ENCODE measurements around the gene MTFR1L.

Gene MTFR1L

GRCh38 chr1:25787760-25788166, 32.0 kb upstream of the MTFR1L start:
- in situ Hi-C loops (cut with MboI; ENCODE audit: low sequenced_read_pairs), result no loop called here

- in situ Hi-C loops (cut with MboI; ENCODE audit: low sequenced_read_pairs), result no loop called here
Measured at GRCh38 chr1:25790472-25790871, 29.3 kb upstream of the MTFR1L start.

DNA sequence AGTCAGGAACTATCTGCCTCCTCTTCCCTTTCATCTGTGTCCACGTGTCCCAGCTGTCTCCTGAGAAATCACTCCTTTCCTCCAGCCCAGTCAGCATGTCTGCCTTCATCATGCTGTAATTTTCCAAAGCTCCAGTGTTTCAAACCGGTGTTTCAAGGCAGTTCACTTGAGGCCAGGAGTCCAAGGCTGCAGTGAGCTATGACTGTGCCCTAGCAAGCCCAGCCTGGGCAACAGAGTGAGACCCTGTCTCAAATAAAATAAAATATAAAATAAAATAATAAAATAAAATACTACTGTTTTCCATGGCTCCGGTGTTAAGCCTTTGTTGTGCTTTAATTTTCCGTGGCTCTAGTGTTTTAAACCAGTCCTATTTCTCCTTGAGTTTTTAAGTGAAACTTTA, 27.6 kb upstream of the MTFR1L start:
- in situ Hi-C loops (cut with MboI; ENCODE audit: low sequenced_read_pairs), result no loop called here

- in situ Hi-C loops (cut with MboI; ENCODE audit: low sequenced_read_pairs), result no loop called here
Measured at GRCh38 chr1:25793585-25794170, 26.1 kb upstream of the MTFR1L start.

DNA sequence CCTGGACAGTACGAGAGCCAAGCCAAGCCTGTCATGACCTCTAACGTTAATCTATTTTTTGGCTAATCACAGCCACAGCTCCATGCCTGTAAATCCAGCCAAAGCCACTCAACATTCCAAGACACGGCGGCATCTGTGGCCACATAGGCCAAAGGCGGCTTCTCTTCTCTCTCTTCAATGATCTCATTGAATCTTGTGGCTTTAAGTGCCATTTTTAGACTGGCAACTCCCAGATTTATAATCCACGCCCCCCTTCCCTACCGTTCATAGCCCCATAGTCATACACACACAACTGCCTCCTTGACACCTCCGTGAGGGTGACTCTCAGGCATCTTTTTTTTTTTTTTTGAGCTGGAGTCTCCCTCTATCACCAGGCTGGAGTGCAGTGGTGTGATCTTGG, 25.4 kb upstream of the MTFR1L start:
- in situ Hi-C loops (cut with MboI; ENCODE audit: low sequenced_read_pairs), result no loop called here

- in situ Hi-C loops (cut with MboI; ENCODE audit: low sequenced_read_pairs), result no loop called here
Measured at GRCh38 chr1:25795211-25795610, 24.5 kb upstream of the MTFR1L start.

DNA sequence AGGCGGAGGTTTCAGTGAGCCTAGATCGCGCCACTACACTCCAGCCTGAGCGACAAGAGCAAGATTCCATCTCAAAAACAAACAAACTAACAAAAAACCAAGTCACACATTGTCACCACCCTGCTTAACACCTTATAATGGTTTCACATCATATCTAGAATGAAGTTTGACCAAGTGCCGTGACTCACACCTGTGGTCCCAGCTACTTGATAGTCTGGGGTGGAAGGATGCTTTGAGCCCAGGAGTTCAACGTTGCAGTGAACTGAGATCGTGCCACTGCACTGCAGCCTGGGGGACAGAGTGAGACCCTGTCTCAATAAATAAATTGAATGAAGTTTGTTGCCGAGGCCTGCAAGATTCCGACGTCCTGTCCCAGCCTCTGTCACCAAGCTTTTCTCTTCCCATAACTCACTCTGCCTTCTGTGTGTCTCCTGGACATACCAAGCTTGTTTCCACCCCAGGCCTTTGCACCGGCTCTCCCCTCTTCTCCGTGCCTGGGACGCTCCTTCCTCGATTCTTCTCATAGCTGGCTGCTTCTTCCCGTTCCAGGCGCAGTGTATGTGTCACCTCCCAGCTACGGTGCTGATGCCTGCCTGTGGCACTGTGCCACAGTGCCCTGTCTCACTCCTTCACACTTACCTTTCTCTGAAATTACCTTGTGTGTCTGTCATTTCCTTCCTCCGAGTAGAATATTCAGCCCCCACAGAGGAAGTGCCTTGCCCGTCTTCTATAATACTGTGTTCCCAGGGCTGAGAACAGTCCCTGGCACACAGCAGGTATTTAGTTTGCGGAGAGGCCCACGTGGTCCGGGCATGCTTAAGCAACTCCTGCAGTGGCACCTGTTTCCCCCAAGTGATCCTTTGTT, 23.6 kb upstream of the MTFR1L start:
- in situ Hi-C loops (cut with MboI; ENCODE audit: low sequenced_read_pairs), result no loop called here

DNA sequence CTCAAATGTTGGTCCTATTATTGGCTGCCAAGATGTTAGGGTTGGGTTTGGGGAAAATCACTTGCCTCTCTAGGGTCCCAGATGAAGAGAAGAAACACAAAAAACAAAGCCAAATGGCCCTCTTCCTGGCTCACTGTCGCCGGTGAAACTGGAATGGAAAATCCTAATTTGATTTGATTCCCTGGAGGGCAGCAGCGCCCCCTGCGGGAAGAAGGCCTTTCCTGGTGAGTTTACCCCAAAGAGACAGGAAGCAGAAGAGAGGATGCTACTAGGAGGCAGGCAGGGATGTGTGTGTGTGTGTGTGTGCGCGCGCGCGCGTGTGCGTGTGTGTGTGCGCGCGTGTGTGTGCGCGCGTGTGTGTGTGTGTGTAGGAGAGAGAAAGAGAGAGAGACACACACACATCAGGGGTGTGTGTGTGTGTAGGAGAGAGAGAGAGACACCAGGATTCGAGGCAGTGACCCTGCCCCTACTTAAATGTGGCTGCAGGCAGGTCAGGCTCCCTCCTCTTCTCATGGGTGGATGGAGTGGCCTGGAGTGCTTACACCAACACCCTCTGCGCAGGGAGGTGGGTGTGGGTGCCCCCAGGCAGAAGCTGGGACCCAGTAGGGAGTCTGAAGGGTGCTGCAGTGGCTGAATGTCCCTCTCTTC, 22.8 kb upstream of the MTFR1L start:
- in situ Hi-C loops (cut with MboI; ENCODE audit: low sequenced_read_pairs), result no loop called here

DNA sequence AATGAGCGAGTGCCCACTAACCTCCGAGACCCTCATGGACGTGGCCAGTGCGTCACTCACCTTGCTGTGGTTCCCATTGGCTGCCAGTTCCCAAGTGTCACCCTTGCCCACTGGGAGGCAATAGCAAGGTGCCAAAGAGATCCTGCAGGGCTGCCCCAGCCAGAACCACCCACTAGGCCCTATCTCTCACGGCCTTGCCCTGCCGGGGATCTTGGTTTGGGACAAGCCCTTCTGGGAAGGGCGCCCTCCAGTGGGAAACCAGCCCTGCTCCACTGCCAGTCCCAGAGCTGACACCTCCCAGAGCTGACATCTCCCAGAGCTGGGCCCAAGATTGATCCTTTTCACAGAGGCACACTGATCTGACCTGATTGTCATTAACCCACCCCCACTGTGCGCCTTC, 21.8 kb upstream of the MTFR1L start:
- in situ Hi-C loops (cut with MboI; ENCODE audit: low sequenced_read_pairs), result no loop called here

DNA sequence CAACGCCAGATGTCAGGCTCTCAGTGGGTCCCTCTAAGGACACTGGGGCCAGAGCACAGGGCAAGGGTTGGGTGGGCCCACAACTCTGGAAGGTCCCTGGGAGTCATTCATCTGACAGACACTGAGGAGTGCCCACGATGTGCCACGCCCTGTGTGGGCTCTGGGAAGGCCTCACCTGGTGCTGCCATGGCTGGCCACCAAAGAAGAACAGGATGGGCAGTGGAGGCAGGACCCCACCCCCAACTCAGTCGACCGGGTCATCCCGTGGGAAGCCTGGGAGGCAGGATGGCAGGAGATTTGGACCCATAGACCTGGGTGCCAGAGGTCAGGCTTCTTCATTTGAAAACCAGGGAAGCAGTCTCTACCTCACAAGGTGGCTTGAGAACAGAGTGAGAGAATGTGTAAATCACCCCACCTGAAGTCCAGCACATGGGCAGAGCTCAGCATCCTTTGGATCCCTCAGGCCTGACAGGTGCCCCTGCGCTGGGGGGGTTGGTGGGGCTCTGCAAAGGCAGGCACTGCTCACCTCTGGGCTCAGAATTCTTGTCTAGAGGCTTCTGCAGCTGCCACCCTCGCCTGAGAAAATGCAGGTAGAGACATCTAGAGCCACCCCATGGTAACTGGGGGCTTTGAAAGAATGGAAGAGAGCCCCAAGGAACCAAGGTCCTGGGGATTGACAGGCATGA, 20.9 kb upstream of the MTFR1L start:
- in situ Hi-C loops (cut with MboI; ENCODE audit: low sequenced_read_pairs), result no loop called here

DNA sequence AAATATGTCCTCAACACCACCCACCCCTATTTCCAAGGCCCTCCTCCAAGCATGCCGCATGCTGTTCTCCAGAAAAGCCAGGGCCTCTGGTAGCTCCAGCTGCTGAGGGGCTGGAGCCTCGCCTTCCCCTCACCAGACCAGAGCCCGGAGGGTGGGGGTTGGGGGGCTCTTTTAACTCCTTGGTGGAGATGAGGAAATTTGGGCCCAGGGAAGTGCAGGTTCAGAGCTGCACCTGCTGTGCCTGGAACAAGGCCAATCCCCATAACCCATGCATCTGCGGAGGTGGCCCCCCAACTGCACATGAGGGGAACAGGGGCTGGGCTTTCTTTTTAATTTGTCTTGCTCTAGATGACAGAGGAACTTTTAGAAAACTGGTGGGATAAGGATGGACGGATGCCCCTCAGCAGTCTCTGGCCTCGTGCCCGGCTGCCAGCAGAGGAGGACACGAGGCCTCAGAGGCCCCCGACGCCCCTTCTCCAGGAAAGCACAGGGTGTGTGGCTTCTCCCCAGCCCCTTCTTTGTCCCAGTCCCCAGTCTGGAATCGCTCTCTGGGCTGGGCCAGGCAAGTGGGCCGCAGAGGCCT, 20.3 kb upstream of the MTFR1L start:
- in situ Hi-C loops (cut with MboI; ENCODE audit: low sequenced_read_pairs), result no loop called here

GRCh38 chr1:25799935-25800702, 19.6 kb upstream of the MTFR1L start, which contains the start of gene SELENON:
SELENON (plus strand) TSS chr1:25800193; CDS start chr1:25800231, 38 bp downstream.
- in situ Hi-C loops (cut with MboI; ENCODE audit: low sequenced_read_pairs), result no loop called here

GRCh38 chr1:25800703-25801377, 18.9 kb upstream of the MTFR1L start:
- in situ Hi-C loops (cut with MboI; ENCODE audit: low sequenced_read_pairs), result no loop called here

DNA sequence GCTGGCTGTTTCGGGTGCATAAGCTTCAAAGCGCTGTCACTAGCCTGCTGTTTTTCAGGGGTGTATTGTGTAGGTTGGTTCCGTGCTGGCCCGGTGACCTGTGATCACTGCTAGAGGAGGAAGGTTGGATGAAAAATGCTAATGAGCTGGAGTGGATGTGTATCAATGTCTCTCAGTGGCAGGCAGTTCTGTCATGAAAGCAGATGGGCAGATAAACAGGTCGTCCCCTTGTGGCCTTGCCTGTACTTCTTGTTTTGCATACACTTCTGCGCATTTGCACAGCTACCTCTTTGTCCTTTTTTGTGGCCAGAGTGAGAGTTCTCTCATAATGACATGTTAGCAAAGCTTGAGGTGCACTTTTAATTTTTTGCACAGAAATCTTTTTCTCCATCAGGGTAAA, 16.8 kb upstream of the MTFR1L start:
- in situ Hi-C loops (cut with MboI; ENCODE audit: low sequenced_read_pairs), result no loop called here

- in situ Hi-C loops (cut with MboI; ENCODE audit: low sequenced_read_pairs), result no loop called here
Measured at GRCh38 chr1:25803368-25803767, 16.4 kb upstream of the MTFR1L start.

- in situ Hi-C loops (cut with MboI; ENCODE audit: low sequenced_read_pairs), result no loop called here
Measured at GRCh38 chr1:25804244-25804963, 15.3 kb upstream of the MTFR1L start.

GRCh38 chr1:25804964-25805862, 14.5 kb upstream of the MTFR1L start:
- in situ Hi-C loops (cut with MboI; ENCODE audit: low sequenced_read_pairs), result no loop called here

DNA sequence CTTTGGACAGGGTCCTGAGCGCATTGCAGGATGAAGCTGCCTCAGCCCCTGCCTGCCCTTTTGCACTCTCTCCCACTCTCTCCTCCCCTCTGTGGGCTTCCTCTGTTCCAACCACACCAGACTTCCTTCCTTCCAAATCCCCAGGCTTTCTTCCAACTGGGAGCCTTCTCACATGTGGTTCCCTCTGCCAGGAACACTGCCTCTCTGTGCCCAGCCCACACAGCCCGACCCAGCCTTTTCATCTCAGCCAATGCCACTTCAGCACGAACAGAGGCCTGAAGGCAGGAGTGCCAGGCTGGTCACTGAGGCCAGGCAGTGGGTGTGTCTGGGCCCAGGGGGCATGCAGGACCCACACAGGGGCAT, 13.9 kb upstream of the MTFR1L start:
- in situ Hi-C loops (cut with MboI; ENCODE audit: low sequenced_read_pairs), result no loop called here

Measured in HL-60/S4 treated with phorbol 12-myristate 13-acetate at 8.2 ng/mL for 4 days and 3 days (cell line).